Stimulated activated CD4-positive, alpha-beta T cell treated with anti-CD3 and anti-CD28 coated beads, Interleukin-4, amount 100 ng/mL, for 1 hour (primary cell): ENCODE data around the gene PRR33.
"Not testable (repeated sequence)": the region's sequence is repeated elsewhere in the genome, so short reads cannot be mapped to it uniquely, and the experiment has no call there.

Experiments
- DNase-seq: peaks from one replicate; pipeline ENCODE4 v3.0.0-alpha.2; 2020

Gene PRR33

GRCh38 chr11:1891831-1892115 is at the start of gene PRR33:
TSS of gene PRR33 (minus strand) at chr11:1891895. CDS start at chr11:1890584, 1,311 bp downstream.
- no peak for DNase-seq

GRCh38 chr11:1939788-1940187 is 48.1 kb upstream of the PRR33 start:
- DNase-seq, result not testable (repeated sequence)

GRCh38 chr11:1939006-1939625 is 47.4 kb upstream of the PRR33 start:
- DNase-seq, result no peak

GRCh38 chr11:1938343-1939005 is 46.8 kb upstream of the PRR33 start:
- no peak for DNase-seq

- DNase-seq, result no peak
Measured at GRCh38 chr11:1937616-1938342, 46.1 kb upstream of the PRR33 start.

- DNase-seq, result no peak
Measured at GRCh38 chr11:1936781-1937615, 45.3 kb upstream of the PRR33 start.

GRCh38 chr11:1936072-1936780 is 44.5 kb upstream of the PRR33 start:
- DNase-seq, result no peak

GRCh38 chr11:1935156-1936071 is 43.7 kb upstream of the PRR33 start:
- DNase-seq, result no peak

- no peak for DNase-seq
Measured at GRCh38 chr11:1934335-1935155, 42.9 kb upstream of the PRR33 start.

GRCh38 chr11:1933416-1934334 is 42.0 kb upstream of the PRR33 start:
- DNase-seq, result no peak

GRCh38 chr11:1932681-1933080 is 41.0 kb upstream of the PRR33 start:
- DNase-seq, result no peak

GRCh38 chr11:1932105-1932480 is 40.4 kb upstream of the PRR33 start:
- DNase-seq, result no peak

GRCh38 chr11:1931341-1932104 is 39.8 kb upstream of the PRR33 start:
- DNase-seq, result no peak

GRCh38 chr11:1930462-1930830 is 38.8 kb upstream of the PRR33 start:
- no peak for DNase-seq

GRCh38 chr11:1929621-1930461 is 38.1 kb upstream of the PRR33 start:
- no peak for DNase-seq

- no peak for DNase-seq
Measured at GRCh38 chr11:1928891-1929541, 37.3 kb upstream of the PRR33 start.

- no peak for DNase-seq
Measured at GRCh38 chr11:1928470-1928890, 36.8 kb upstream of the PRR33 start.
